Measurements from ENCODE around the gene NRDC. TPM values are rescaled to one million over a fixed set of nuclear protein-coding genes. Genes with fewer than 3 reads are reported as not detected.

Gene NRDC
- total RNA-seq, 4 donors from 2014 or later = 63.4 to 116 (median 87.1) TPM

- Histone ChIP-seq H3K4me3 (no peak overlapping the region), H3K4me1 (no peaks in the 10 kb centered on the region), H3K27ac (no peak overlapping the region), H3K9me3 (no peaks in the 10 kb centered on the region), H3K27me3 (no peaks in the 10 kb centered on the region), H3K36me3 (peaks cover 0 to 16% (median 7%) of the 10 kb centered on the region in 4 donors)
- WGBS, 2 donors (ENCODE audit: low coverage in 1 of 2) = 87 to 88% methylated on average over 3 of the region's 3 CpGs
- in situ Hi-C loops (cut with MboI; ENCODE audit: low pct_ligation_motif_present in 1 of 4, low pct_unique_long_range_greater_than_20kb in 1 of 4, low sequenced_read_pairs in 3 of 4) = loop anchor here in 1 of 4 donors (25.0 kb wide), 1 partner anchor 124 kb away; no protein-coding TSS in a partner anchor
- intact Hi-C loops (cut with DNase I; ENCODE audit: low total_unique reads) = no loop called here
- no peak for DNase-seq
- TF ChIP-seq POLR2A (IDR thresholded peaks at IDR 0.05) (no peak), EP300 (IDR thresholded peaks at IDR 0.05; ENCODE audit: low read depth) (no peak)
- TF ChIP-seq, protein P1, sequence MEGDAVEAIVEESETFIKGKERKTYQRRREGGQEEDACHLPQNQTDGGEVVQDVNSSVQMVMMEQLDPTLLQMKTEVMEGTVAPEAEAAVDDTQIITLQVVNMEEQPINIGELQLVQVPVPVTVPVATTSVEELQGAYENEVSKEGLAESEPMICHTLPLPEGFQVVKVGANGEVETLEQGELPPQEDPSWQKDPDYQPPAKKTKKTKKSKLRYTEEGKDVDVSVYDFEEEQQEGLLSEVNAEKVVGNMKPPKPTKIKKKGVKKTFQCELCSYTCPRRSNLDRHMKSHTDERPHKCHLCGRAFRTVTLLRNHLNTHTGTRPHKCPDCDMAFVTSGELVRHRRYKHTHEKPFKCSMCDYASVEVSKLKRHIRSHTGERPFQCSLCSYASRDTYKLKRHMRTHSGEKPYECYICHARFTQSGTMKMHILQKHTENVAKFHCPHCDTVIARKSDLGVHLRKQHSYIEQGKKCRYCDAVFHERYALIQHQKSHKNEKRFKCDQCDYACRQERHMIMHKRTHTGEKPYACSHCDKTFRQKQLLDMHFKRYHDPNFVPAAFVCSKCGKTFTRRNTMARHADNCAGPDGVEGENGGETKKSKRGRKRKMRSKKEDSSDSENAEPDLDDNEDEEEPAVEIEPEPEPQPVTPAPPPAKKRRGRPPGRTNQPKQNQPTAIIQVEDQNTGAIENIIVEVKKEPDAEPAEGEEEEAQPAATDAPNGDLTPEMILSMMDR (IDR thresholded peaks at IDR 0.05) = no peak
Observed at GRCh38 chr1:51760872-51761271, 117.7 kb downstream of the NRDC start.

GRCh38 chr1:51758310-51758709 lies 120.2 kb downstream of the NRDC start:
- peaks cover 0 to 14% (median 4%) of the 10 kb centered on the region in 4 donors for H3K36me3 ChIP-seq
- in situ Hi-C loops (cut with MboI; ENCODE audit: low pct_ligation_motif_present in 1 of 4, low pct_unique_long_range_greater_than_20kb in 1 of 4, low sequenced_read_pairs in 3 of 4) = loop anchor here in 1 of 4 donors (25.0 kb wide), 1 partner anchor 121 kb away; no protein-coding TSS in a partner anchor
- no peak for TF ChIP-seq POLR2A (IDR thresholded peaks at IDR 0.05)
- TF ChIP-seq, protein P1 (IDR thresholded peaks at IDR 0.05) = no peak
- TF ChIP-seq EP300 (IDR thresholded peaks at IDR 0.05; ENCODE audit: low read depth) = no peak
- no peak for TF ChIP-seq POLR2AphosphoS5 (IDR thresholded peaks at IDR 0.05)
- DNase-seq = no peak
- H3K9me3 ChIP-seq = no peaks in the 10 kb centered on the region
- 74 to 91% methylated on average over 4 of the region's 4 CpGs for WGBS, 2 donors (ENCODE audit: low coverage in 1 of 2)
- no peaks in the 10 kb centered on the region for H3K4me1 ChIP-seq
- no peak overlapping the region for H3K4me3 ChIP-seq
- H3K27me3 ChIP-seq = no peaks in the 10 kb centered on the region
- H3K27ac ChIP-seq = no peak overlapping the region
- intact Hi-C loops (cut with DNase I; ENCODE audit: low total_unique reads) = no loop called here

DNA sequence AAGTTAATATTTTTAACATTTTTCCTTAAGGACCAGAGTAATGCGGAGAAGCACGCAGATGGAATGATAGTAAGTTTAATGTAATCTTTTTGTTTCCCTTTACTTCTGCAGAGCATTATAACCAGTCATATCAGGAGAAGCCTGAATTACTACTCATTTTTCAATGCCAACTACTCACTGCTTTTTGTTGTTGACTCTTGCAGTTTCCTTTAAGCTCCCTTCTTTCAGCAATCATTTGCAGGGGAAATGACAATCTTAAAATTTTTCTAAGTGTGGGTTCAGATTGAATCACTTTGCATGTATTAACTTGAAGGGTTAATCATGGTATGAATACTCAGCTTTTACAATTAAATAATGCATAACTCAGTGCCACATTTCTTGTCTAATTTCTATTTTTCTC lies 122.2 kb downstream of the NRDC start:
- no peak for DNase-seq
- in situ Hi-C loops (cut with MboI; ENCODE audit: low pct_ligation_motif_present in 1 of 4, low pct_unique_long_range_greater_than_20kb in 1 of 4, low sequenced_read_pairs in 3 of 4) (loop anchor here in 1 of 4 donors (25.0 kb wide), 1 partner anchor 119 kb away; no protein-coding TSS in a partner anchor), intact Hi-C loops (cut with DNase I; ENCODE audit: low total_unique reads) (no loop called here)
- TF ChIP-seq EP300 (IDR thresholded peaks at IDR 0.05; ENCODE audit: low read depth) = no peak
- TF ChIP-seq, protein P1 (IDR thresholded peaks at IDR 0.05) = no peak
- no peak for TF ChIP-seq POLR2A (IDR thresholded peaks at IDR 0.05)
- no peak for TF ChIP-seq POLR2AphosphoS5 (IDR thresholded peaks at IDR 0.05)
- no peak overlapping the region for H3K27ac ChIP-seq
- H3K4me1 ChIP-seq = no peaks in the 10 kb centered on the region
- H3K4me3 ChIP-seq = no peak overlapping the region
- no peaks in the 10 kb centered on the region for H3K9me3 ChIP-seq
- 90 to 92% methylated on average over 2 of the region's 2 CpGs for WGBS, 2 donors (ENCODE audit: low coverage in 1 of 2)
- H3K27me3 ChIP-seq = no peaks in the 10 kb centered on the region
- H3K36me3 ChIP-seq = peaks cover 0 to 13% (median 1%) of the 10 kb centered on the region in 4 donors

GRCh38 chr1:51755437-51755836 lies 123.1 kb downstream of the NRDC start:
- Histone ChIP-seq H3K36me3 (peaks cover 0 to 13% (median 1%) of the 10 kb centered on the region in 4 donors), H3K4me3 (no peak overlapping the region), H3K27me3 (no peaks in the 10 kb centered on the region), H3K27ac (no peak overlapping the region), H3K4me1 (no peaks in the 10 kb centered on the region), H3K9me3 (no peaks in the 10 kb centered on the region)
- no peak for DNase-seq
- TF ChIP-seq POLR2A (IDR thresholded peaks at IDR 0.05) (no peak), EP300 (IDR thresholded peaks at IDR 0.05; ENCODE audit: low read depth) (no peak), POLR2AphosphoS5 (IDR thresholded peaks at IDR 0.05) (no peak)
- TF ChIP-seq, protein P1 (IDR thresholded peaks at IDR 0.05) = no peak
- WGBS, 2 donors (ENCODE audit: low coverage in 1 of 2) = 94 to 98% methylated on average over 6 to 7 of the region's 7 CpGs
- intact Hi-C loops (cut with DNase I; ENCODE audit: low total_unique reads) (no loop called here), in situ Hi-C loops (cut with MboI; ENCODE audit: low pct_ligation_motif_present in 1 of 4, low pct_unique_long_range_greater_than_20kb in 1 of 4, low sequenced_read_pairs in 3 of 4) (loop anchor here in 1 of 4 donors (25.0 kb wide), 1 partner anchor 118 kb away; no protein-coding TSS in a partner anchor)
